Natural killer cell (primary cell): Measurements from ENCODE around the gene STARD10. TPM values are rescaled to one million over a fixed set of nuclear protein-coding genes. Genes with fewer than 3 reads are reported as not detected.

ENCODE experiments used
- ATAC-seq, 3 donors: fragments of 150-1000 bp in 2 of 3; fragments of 200-7000 bp in 1 of 3; cut with Tn5 transposase; 1 replicate in 1 of 3; 2 replicates in 2 of 3; pipeline ENCODE4 v1.10.0; 2021; ENCODE audit warnings: mild to moderate bottlenecking in 2 of 3, moderate library complexity in 2 of 3
- DNase-seq, 2 donors: peaks; one replicate each; pipeline versions ENCODE4 v3.0.0 to v3.0.0-alpha.2; 2013 to 2021; ENCODE audit warnings: mixed read lengths in 1 of 2
- H3K27ac ChIP-seq: one replicate; pipeline ENCODE4 v1.5.1; 2013; ENCODE audit warnings: mild to moderate bottlenecking, low read length
- H3K27me3 ChIP-seq: one replicate; pipeline ENCODE4 v1.6.1; 2013; ENCODE audit warnings: low read length; ENCODE audit not compliant: control insufficient read depth, insufficient read depth
- H3K36me3 ChIP-seq: one replicate; pipeline ENCODE4 v1.6.1; 2013; ENCODE audit warnings: low read length; ENCODE audit not compliant: control insufficient read depth, insufficient read depth
- H3K4me1 ChIP-seq: one replicate; pipeline ENCODE4 v1.6.1; 2013; ENCODE audit warnings: low read length; ENCODE audit not compliant: control insufficient read depth, insufficient read depth
- H3K4me3 ChIP-seq: one replicate; pipeline ENCODE4 v1.5.1; 2013; ENCODE audit warnings: low read length
- H3K9me3 ChIP-seq: one replicate; pipeline ENCODE4 v1.6.1; 2013; ENCODE audit warnings: low read length; ENCODE audit not compliant: control insufficient read depth, insufficient read depth
- H3K27ac Mint-ChIP-seq, 2 donors: one replicate each; pipeline ENCODE4 v1.8.0; 2022; ENCODE audit warnings: mild to moderate bottlenecking in 2 of 2, mixed read lengths in 2 of 2, moderate library complexity in 1 of 2
- H3K27me3 Mint-ChIP-seq, 2 donors: one replicate each; pipeline ENCODE4 v1.8.0; 2022; ENCODE audit warnings: low read depth in 2 of 2, mixed read lengths in 2 of 2
- H3K36me3 Mint-ChIP-seq: one replicate; pipeline ENCODE4 v1.8.0; 2022; ENCODE audit warnings: mixed read lengths
- H3K4me1 Mint-ChIP-seq, 2 donors: one replicate each; pipeline ENCODE4 v1.8.0; 2022; ENCODE audit warnings: mixed read lengths in 2 of 2
- H3K4me3 Mint-ChIP-seq: one replicate; pipeline ENCODE4 v1.8.0; 2022; ENCODE audit warnings: mild to moderate bottlenecking, moderate library complexity, mixed read lengths
- H3K9me3 Mint-ChIP-seq, 2 donors: one replicate each; pipeline ENCODE4 v1.8.0; 2022; ENCODE audit warnings: mixed read lengths in 2 of 2
- WGBS: methylation state at CpG from one replicate; pipeline ENCODE4 v1.1.7; 2013; ENCODE audit warnings: missing lambda C conversion rate; ENCODE audit not compliant: insufficient coverage; 5-methylcytosine and 5-hydroxymethylcytosine counted together
- intact Hi-C: fragments of 100-400 bp; cut with micrococcal nuclease; formaldehyde crosslinking; loops from one replicate; pipeline ENCODE4 v1.14.2; 2022
- total RNA-seq, 4 donors: library from RNA; stranded (reverse); fragments of 120-200 nt in 1 of 4; gene quantifications; one replicate each; pipeline versions ENCODE4 v1.2.3 to v1.2.4, GENCODE V29; 2013 to 2022
- TF ChIP-seq, protein P1 (sequence below): fragments of 200-600 bp; IDR thresholded peaks from one replicate; pipeline ENCODE4 v1.8.0; 2022; ENCODE audit warnings: antibody characterized with exemption

STARD10 gene
- total RNA-seq, 3 donors from 2014 or later (not counting 1 experiment from before 2014, with no cell fraction given): 10.9 to 17.3 (median 11.7) TPM

DNA sequence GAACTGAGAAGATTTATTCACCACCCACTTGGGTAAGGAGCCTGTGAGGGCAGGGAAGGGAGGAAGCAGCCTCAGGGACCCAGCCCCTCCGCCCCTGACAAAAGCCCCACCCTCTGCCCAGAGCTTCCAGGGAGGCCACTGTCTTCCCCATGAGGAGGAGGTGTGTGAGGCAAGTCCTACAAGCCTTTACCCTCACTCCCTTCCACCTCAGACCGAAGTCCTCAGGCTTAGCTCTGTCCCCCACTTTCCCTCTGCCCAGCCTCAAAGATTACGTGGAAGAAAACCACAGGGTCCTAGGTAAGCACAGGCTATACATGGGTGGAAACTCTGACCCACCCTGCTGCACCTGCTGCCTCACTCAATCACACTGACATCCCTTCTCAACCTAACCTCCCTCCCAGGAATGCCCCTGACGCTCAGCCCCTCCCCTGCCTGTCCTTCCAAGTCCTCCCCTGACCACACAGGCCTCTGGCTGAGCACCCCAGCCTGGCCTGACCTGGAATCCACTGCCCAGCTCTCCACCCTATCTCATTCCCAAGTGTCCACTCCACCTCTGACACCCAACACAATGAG lies 38.0 kb downstream of the STARD10 start:
- H3K27ac Mint-ChIP-seq: peak overlapping the region; percentile 4 to 37
- H3K4me3 ChIP-seq: no peak overlapping the region
- peaks cover 2% of the 10 kb centered on the region for H3K36me3 ChIP-seq
- ATAC-seq (no peak), DNase-seq (no peak)
- intact Hi-C loops: no loop called here
- H3K27me3 Mint-ChIP-seq: no peaks in the 10 kb centered on the region
- H3K4me1 Mint-ChIP-seq: peaks cover 20 to 30% of the 10 kb centered on the region in 2 donors
- no peaks in the 10 kb centered on the region for H3K27me3 ChIP-seq
- H3K9me3 Mint-ChIP-seq: no peaks in the 10 kb centered on the region
- no peak overlapping the region for H3K27ac ChIP-seq
- H3K36me3 Mint-ChIP-seq: no peaks in the 10 kb centered on the region
- WGBS: 87% methylated on average over 3 of the region's 4 CpGs
- H3K4me1 ChIP-seq: peaks cover 26% of the 10 kb centered on the region
- TF ChIP-seq, protein P1, sequence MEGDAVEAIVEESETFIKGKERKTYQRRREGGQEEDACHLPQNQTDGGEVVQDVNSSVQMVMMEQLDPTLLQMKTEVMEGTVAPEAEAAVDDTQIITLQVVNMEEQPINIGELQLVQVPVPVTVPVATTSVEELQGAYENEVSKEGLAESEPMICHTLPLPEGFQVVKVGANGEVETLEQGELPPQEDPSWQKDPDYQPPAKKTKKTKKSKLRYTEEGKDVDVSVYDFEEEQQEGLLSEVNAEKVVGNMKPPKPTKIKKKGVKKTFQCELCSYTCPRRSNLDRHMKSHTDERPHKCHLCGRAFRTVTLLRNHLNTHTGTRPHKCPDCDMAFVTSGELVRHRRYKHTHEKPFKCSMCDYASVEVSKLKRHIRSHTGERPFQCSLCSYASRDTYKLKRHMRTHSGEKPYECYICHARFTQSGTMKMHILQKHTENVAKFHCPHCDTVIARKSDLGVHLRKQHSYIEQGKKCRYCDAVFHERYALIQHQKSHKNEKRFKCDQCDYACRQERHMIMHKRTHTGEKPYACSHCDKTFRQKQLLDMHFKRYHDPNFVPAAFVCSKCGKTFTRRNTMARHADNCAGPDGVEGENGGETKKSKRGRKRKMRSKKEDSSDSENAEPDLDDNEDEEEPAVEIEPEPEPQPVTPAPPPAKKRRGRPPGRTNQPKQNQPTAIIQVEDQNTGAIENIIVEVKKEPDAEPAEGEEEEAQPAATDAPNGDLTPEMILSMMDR: no peak
- H3K9me3 ChIP-seq: no peaks in the 10 kb centered on the region
- H3K4me3 Mint-ChIP-seq: no peak overlapping the region

DNA sequence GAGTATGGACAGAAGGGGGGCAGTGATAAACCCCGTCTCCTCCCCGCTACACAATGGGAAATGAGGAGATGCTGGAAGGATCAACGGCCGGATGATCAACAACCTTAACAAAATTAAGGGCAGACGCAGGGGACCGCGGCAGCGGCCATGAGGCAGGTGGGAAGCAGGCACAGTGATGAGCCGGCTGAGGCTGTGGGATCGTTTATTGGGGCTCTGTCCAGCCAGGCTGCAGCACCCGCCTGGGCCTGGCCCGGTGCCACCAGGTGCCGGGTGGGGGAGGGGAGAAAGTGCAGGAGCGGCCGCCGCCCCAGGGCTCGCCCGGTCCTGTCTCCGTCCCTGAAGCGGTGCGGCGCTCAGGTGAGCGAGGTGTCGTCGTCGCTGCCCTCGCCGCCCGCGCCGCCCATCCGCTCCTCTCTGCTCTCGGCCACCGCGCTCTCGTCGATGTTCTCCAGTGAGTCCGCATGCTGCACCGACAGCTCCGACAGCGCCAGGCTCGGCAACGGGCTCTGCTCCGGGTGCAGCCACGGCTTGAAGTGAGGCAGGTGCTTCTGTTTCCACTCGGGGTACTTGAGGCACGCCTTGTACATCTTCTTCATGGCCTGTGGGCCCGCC lies 39.2 kb downstream of the STARD10 start:
- Mint-ChIP-seq H3K4me3 (peak overlapping the region; percentile 49), H3K4me1 (peaks cover 24 to 41% of the 10 kb centered on the region in 2 donors), H3K36me3 (no peaks in the 10 kb centered on the region), H3K27ac (no peak overlapping the region), H3K27me3 (no peaks in the 10 kb centered on the region), H3K9me3 (no peaks in the 10 kb centered on the region)
- intact Hi-C loops: loop anchor here (5.0 kb wide), 1 partner anchor 38 kb away; the partner anchor contains the start of gene STARD10
- TF ChIP-seq, protein P1: no peak
- peaks cover 2% of the 10 kb centered on the region for H3K36me3 ChIP-seq
- peaks cover 38% of the 10 kb centered on the region for H3K4me1 ChIP-seq
- no peaks in the 10 kb centered on the region for H3K9me3 ChIP-seq
- ATAC-seq (no peak), DNase-seq (no peak)
- 97% methylated on average over 48 of the region's 48 CpGs for WGBS
- no peak overlapping the region for H3K4me3 ChIP-seq
- no peaks in the 10 kb centered on the region for H3K27me3 ChIP-seq
- H3K27ac ChIP-seq: no peak overlapping the region

DNA sequence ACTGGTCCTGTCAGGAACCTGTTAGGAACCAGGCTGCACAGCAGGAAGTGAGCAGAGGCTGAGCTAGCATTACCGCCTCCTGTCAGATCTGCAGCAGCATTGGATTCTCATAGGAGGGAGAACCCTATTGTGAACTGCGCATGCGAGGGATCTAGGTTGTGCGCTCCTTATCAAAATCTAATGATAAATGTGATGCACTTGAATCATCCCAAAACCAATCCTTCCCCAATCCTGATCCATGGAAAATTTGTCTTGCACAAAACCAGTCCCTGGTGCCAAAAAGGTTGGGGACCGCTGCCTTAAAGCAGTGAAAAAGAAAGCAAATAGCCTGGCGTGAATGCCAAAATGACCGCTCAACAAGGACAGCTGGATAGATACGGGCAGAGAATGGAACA lies 39.7 kb downstream of the STARD10 start:
- DNase-seq: no peak
- Mint-ChIP-seq H3K4me1 (peaks cover 27 to 46% of the 10 kb centered on the region in 2 donors), H3K36me3 (no peaks in the 10 kb centered on the region), H3K4me3 (no peak overlapping the region), H3K9me3 (no peaks in the 10 kb centered on the region), H3K27me3 (no peaks in the 10 kb centered on the region), H3K27ac (peak overlapping the region in 1 of 2 donors; percentile 18)
- no peak for ATAC-seq
- intact Hi-C loops: loop anchor here (5.0 kb wide), 1 partner anchor 38 kb away; the partner anchor contains the start of gene STARD10
- Histone ChIP-seq H3K9me3 (no peaks in the 10 kb centered on the region), H3K27ac (no peak overlapping the region), H3K27me3 (no peaks in the 10 kb centered on the region), H3K4me3 (no peak overlapping the region), H3K4me1 (peaks cover 40% of the 10 kb centered on the region), H3K36me3 (peaks cover 2% of the 10 kb centered on the region)
- TF ChIP-seq, protein P1: no peak
- 94% methylated on average over 8 of the region's 8 CpGs for WGBS
